ENCODE data around the gene PTPRT.
"Not testable (repeated sequence)": the region's sequence is repeated elsewhere in the genome, so short reads cannot be mapped to it uniquely, and the experiment has no call there.

Gene PTPRT

GRCh38 chr20:42914302-42914701 is 275.4 kb downstream of the PTPRT start:
- H3K4me1 Mint-ChIP-seq, result peaks cover 11% of the 10 kb centered on the region
- H3K27ac Mint-ChIP-seq, result no peak overlapping the region

GRCh38 chr20:42910808-42911207 is 278.9 kb downstream of the PTPRT start:
- peaks cover 11% of the 10 kb centered on the region for H3K4me1 Mint-ChIP-seq
- not testable (repeated sequence) for H3K36me3 Mint-ChIP-seq (ENCODE audit: low read depth); H3K27ac Mint-ChIP-seq; DNase-seq; H3K9me3 Mint-ChIP-seq; H3K4me3 Mint-ChIP-seq
- peaks cover 11% of the 10 kb centered on the region for H3K27me3 Mint-ChIP-seq (ENCODE audit: low read depth, poor library complexity)

More at GRCh38 chr20:42914302-42914701, 275.4 kb downstream of the PTPRT start:
- Mint-ChIP-seq H3K27me3 (ENCODE audit: low read depth, poor library complexity) (peaks cover 15% of the 10 kb centered on the region), H3K36me3 (ENCODE audit: low read depth) (no peaks in the 10 kb centered on the region), H3K9me3 (peaks cover 16% of the 10 kb centered on the region), H3K4me3 (no peak overlapping the region)
- TF ChIP-seq, protein P1, sequence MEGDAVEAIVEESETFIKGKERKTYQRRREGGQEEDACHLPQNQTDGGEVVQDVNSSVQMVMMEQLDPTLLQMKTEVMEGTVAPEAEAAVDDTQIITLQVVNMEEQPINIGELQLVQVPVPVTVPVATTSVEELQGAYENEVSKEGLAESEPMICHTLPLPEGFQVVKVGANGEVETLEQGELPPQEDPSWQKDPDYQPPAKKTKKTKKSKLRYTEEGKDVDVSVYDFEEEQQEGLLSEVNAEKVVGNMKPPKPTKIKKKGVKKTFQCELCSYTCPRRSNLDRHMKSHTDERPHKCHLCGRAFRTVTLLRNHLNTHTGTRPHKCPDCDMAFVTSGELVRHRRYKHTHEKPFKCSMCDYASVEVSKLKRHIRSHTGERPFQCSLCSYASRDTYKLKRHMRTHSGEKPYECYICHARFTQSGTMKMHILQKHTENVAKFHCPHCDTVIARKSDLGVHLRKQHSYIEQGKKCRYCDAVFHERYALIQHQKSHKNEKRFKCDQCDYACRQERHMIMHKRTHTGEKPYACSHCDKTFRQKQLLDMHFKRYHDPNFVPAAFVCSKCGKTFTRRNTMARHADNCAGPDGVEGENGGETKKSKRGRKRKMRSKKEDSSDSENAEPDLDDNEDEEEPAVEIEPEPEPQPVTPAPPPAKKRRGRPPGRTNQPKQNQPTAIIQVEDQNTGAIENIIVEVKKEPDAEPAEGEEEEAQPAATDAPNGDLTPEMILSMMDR (IDR thresholded peaks at IDR 0.05), result no peak
- DNase-seq, result no peak

DNA sequence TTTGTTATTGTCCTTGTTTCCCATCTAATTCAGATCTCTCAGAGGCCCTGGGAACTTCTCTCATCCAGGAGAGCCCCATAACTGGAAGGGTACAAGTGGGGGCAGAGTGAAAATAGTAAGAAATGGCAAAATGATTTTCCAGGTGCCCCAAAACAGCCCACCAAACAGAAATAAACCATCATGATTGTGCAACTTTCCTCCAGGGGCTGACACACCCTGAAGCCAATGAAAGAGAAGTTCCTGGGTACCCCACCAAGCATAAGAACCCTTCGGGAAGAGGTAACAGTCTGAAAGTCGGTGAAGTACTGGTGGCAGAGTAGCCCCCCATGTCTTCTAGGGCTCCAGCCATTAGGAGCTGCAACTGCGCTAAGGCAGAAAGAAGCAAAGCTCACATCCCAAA is 282.0 kb downstream of the PTPRT start:
- Mint-ChIP-seq H3K27me3 (ENCODE audit: low read depth, poor library complexity) (peaks cover 12% of the 10 kb centered on the region), H3K4me3 (no peak overlapping the region), H3K27ac (no peak overlapping the region), H3K36me3 (ENCODE audit: low read depth) (no peaks in the 10 kb centered on the region), H3K4me1 (no peaks in the 10 kb centered on the region), H3K9me3 (no peaks in the 10 kb centered on the region)
- no peak for DNase-seq
- TF ChIP-seq, protein P1 (IDR thresholded peaks at IDR 0.05), result no peak

DNA sequence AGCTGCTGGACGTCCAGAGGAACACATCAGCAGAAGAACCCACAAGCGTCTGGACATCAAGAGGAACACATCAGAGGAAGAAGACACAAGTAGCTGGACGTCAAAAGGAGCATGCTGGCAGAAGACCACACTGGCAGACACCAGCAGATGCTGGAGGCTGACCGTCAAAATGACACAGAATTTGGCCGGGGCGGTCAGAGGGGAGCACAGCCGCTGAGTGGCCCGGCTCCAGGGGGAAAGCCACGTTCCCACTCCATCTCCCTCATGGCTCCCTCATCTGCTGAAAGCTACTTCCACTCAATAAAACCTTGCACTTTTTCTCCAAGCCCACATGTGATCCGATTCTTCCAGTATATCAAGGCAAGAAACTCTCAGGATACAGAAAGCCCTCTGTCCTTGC is 283.6 kb downstream of the PTPRT start:
- Mint-ChIP-seq H3K9me3 (no peaks in the 10 kb centered on the region), H3K4me3 (no peak overlapping the region), H3K27ac (no peak overlapping the region), H3K36me3 (ENCODE audit: low read depth) (no peaks in the 10 kb centered on the region), H3K27me3 (ENCODE audit: low read depth, poor library complexity) (peaks cover 8% of the 10 kb centered on the region), H3K4me1 (peaks cover 11% of the 10 kb centered on the region)
- TF ChIP-seq, protein P1 (IDR thresholded peaks at IDR 0.05), result no peak
- no peak for DNase-seq

GRCh38 chr20:42902509-42902908 is 287.2 kb downstream of the PTPRT start:
- H3K9me3 Mint-ChIP-seq, result no peaks in the 10 kb centered on the region

DNA sequence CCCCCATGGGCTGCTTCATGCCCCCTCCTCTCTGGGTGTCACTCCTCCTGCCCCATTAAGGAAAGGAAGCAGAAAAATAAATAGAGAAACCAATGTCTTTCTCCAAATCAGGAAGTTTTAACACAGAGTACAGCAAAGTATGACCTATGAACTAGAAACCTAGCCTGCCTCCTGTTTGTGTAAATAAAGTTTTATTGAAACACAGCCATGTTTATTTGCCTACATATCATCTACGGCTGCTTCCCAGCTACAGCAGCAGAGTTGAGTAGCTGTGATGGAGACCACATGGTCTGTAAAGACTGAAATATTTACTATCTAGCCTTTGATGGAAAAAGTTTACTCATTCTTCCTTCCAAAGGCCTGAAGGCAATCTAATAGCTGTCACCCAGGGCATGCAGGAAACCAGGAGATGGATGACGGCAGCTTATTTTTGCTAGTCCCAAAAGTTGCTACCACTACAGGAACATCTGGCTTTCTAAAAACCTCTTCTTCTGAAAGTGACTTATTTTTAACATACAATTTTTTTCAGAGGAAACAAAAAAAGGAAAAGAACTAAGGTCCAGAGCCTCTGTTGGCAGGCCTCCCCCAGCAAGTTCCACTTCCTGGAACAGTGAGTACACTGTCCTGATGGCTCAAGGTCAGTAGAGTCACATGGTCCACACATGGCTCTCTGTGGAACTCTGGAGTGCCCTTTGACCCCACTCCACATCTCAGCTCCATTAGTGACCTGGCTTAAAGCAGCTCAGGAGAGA is 287.8 kb downstream of the PTPRT start:
- Mint-ChIP-seq H3K27ac (no peak overlapping the region), H3K36me3 (ENCODE audit: low read depth) (no peaks in the 10 kb centered on the region), H3K27me3 (ENCODE audit: low read depth, poor library complexity) (peaks cover 4% of the 10 kb centered on the region), H3K9me3 (no peaks in the 10 kb centered on the region), H3K4me1 (peaks cover 15% of the 10 kb centered on the region), H3K4me3 (no peak overlapping the region)
- no peak for DNase-seq
- TF ChIP-seq, protein P1 (IDR thresholded peaks at IDR 0.05), result no peak

More at GRCh38 chr20:42902509-42902908, 287.2 kb downstream of the PTPRT start:
- TF ChIP-seq, protein P1 (IDR thresholded peaks at IDR 0.05), result no peak
- H3K4me1 Mint-ChIP-seq, result peaks cover 15% of the 10 kb centered on the region
- H3K27ac Mint-ChIP-seq, result no peak overlapping the region
- H3K36me3 Mint-ChIP-seq (ENCODE audit: low read depth), result no peaks in the 10 kb centered on the region
- H3K27me3 Mint-ChIP-seq (ENCODE audit: low read depth, poor library complexity), result peaks cover 4% of the 10 kb centered on the region
- H3K4me3 Mint-ChIP-seq, result no peak overlapping the region
- no peak for DNase-seq

GRCh38 chr20:42900764-42901163 is 288.9 kb downstream of the PTPRT start:
- H3K27me3 Mint-ChIP-seq (ENCODE audit: low read depth, poor library complexity); H3K4me3 Mint-ChIP-seq; H3K36me3 Mint-ChIP-seq (ENCODE audit: low read depth); H3K27ac Mint-ChIP-seq; H3K9me3 Mint-ChIP-seq; DNase-seq: not testable (repeated sequence)
- H3K4me1 Mint-ChIP-seq, result peaks cover 15% of the 10 kb centered on the region

Measured in nephron progenitor cell (in vitro differentiated cells).